Glutamatergic neuron (in vitro differentiated cells): ENCODE data around the gene COL6A5. TPM values are rescaled to one million over a fixed set of nuclear protein-coding genes. Genes with fewer than 3 reads are reported as not detected.
"Not testable (repeated sequence)": the region's sequence is repeated elsewhere in the genome, so short reads cannot be mapped to it uniquely, and the experiment has no call there.

Experiments
- DNase-seq: peaks from one replicate; pipeline ENCODE4 v3.0.0; 2022
- H3K27ac Mint-ChIP-seq: one replicate; pipeline ENCODE4 v1.8.0; 2020; ENCODE audit warnings: mild to moderate bottlenecking, mixed read lengths, inconsistent platforms; ENCODE audit not compliant: unreplicated experiment
- H3K27me3 Mint-ChIP-seq: one replicate; pipeline ENCODE4 v1.8.0; 2020; ENCODE audit warnings: mild to moderate bottlenecking, moderate library complexity, mixed read lengths, inconsistent platforms; ENCODE audit not compliant: unreplicated experiment
- H3K36me3 Mint-ChIP-seq: one replicate; pipeline ENCODE4 v1.8.0; 2020; ENCODE audit warnings: mild to moderate bottlenecking, mixed read lengths, inconsistent platforms; ENCODE audit not compliant: unreplicated experiment
- H3K4me1 Mint-ChIP-seq: one replicate; pipeline ENCODE4 v1.8.0; 2020; ENCODE audit warnings: mild to moderate bottlenecking, low read depth, mixed read lengths, inconsistent platforms; ENCODE audit not compliant: unreplicated experiment
- H3K4me3 Mint-ChIP-seq: one replicate; pipeline ENCODE4 v1.8.0; 2020; ENCODE audit warnings: mild to moderate bottlenecking, mixed read lengths, inconsistent platforms; ENCODE audit not compliant: unreplicated experiment
- H3K9me3 Mint-ChIP-seq: one replicate; pipeline ENCODE4 v1.8.0; 2020; ENCODE audit warnings: mild to moderate bottlenecking, moderate library complexity, mixed read lengths, inconsistent platforms; ENCODE audit not compliant: unreplicated experiment
- CTCF ChIP-seq: fragments of 200-600 bp; sonication (generic); IDR thresholded peaks from one replicate; pipeline ENCODE4 v1.5.0; 2021; ENCODE audit not compliant: partially characterized antibody, unreplicated experiment
- total RNA-seq: library from RNA; stranded (reverse); fragmentation: NEBNext Ultra II Directional; extraction: Animal tissue kit (Norgen Biotek cat#: 25700); gene quantifications from one replicate; pipeline ENCODE4 v1.2.1, GENCODE V29; 2021; ENCODE audit not compliant: unreplicated experiment

Gene COL6A5
- total RNA-seq, 1 donor from 2014 or later = not detected

- H3K27ac Mint-ChIP-seq = no peak overlapping the region
These were observed 48.1 kb downstream of the COL6A5 start for GRCh38 chr3:130393594-130393993.

GRCh38 chr3:130395331-130395730, 49.9 kb downstream of the COL6A5 start:
- no peaks in the 10 kb centered on the region for H3K36me3 Mint-ChIP-seq

More at GRCh38 chr3:130393594-130393993, 48.1 kb downstream of the COL6A5 start:
- no peak for DNase-seq
- Mint-ChIP-seq H3K4me1 (no peaks in the 10 kb centered on the region), H3K9me3 (no peaks in the 10 kb centered on the region), H3K27me3 (no peaks in the 10 kb centered on the region), H3K36me3 (no peaks in the 10 kb centered on the region), H3K4me3 (no peak overlapping the region)
- TF ChIP-seq CTCF = no peak

GRCh38 chr3:130395916-130396315, 50.4 kb downstream of the COL6A5 start:
- H3K4me1 Mint-ChIP-seq = no peaks in the 10 kb centered on the region
- no peak overlapping the region for H3K27ac Mint-ChIP-seq
- TF ChIP-seq CTCF = no peak
- no peak for DNase-seq
- H3K27me3 Mint-ChIP-seq = no peaks in the 10 kb centered on the region
- H3K36me3 Mint-ChIP-seq = no peaks in the 10 kb centered on the region
- H3K4me3 Mint-ChIP-seq = no peak overlapping the region
- no peaks in the 10 kb centered on the region for H3K9me3 Mint-ChIP-seq

More at GRCh38 chr3:130395331-130395730, 49.9 kb downstream of the COL6A5 start:
- Mint-ChIP-seq H3K27me3 (no peaks in the 10 kb centered on the region), H3K4me3 (no peak overlapping the region), H3K4me1 (no peaks in the 10 kb centered on the region), H3K9me3 (no peaks in the 10 kb centered on the region), H3K27ac (no peak overlapping the region)
- DNase-seq = no peak
- no peak for TF ChIP-seq CTCF

GRCh38 chr3:130404401-130404800, 58.9 kb downstream of the COL6A5 start:
- H3K27me3 Mint-ChIP-seq = no peaks in the 10 kb centered on the region
- no peak for DNase-seq
- peaks cover 9% of the 10 kb centered on the region for H3K36me3 Mint-ChIP-seq
- H3K4me1 Mint-ChIP-seq = no peaks in the 10 kb centered on the region
- no peak overlapping the region for H3K4me3 Mint-ChIP-seq
- peaks cover 6% of the 10 kb centered on the region for H3K9me3 Mint-ChIP-seq
- no peak for TF ChIP-seq CTCF
- H3K27ac Mint-ChIP-seq = no peak overlapping the region

GRCh38 chr3:130405956-130406355, 60.5 kb downstream of the COL6A5 start:
- Mint-ChIP-seq H3K27ac (no peak overlapping the region), H3K27me3 (no peaks in the 10 kb centered on the region), H3K36me3 (peaks cover 9% of the 10 kb centered on the region), H3K4me3 (no peak overlapping the region), H3K9me3 (peaks cover 6% of the 10 kb centered on the region), H3K4me1 (no peaks in the 10 kb centered on the region)
- no peak for TF ChIP-seq CTCF
- no peak for DNase-seq

GRCh38 chr3:130408253-130408652, 62.8 kb downstream of the COL6A5 start:
- H3K4me1 Mint-ChIP-seq, H3K4me3 Mint-ChIP-seq, H3K36me3 Mint-ChIP-seq, H3K9me3 Mint-ChIP-seq, H3K27me3 Mint-ChIP-seq, DNase-seq, H3K27ac Mint-ChIP-seq: not testable (repeated sequence)
